Loucy (cell line): ENCODE measurements around the gene TSSK6.

ENCODE experiments used
- H2AFZ ChIP-seq: fragments of 200-600 bp; sonication (generic); 2 replicates; pipeline ENCODE4 v1.6.0; 2016; ENCODE audit warnings: antibody characterized with exemption, mild to moderate bottlenecking, low read length, moderate library complexity
- H3F3A ChIP-seq: fragments of 200-600 bp; 2 replicates; pipeline ENCODE4 v1.6.0; 2016; ENCODE audit warnings: antibody characterized with exemption, low read depth, mild to moderate bottlenecking
- H3K27me3 ChIP-seq: fragments of 200-600 bp; sonication (generic); 2 replicates; pipeline ENCODE4 v1.6.1; 2014; ENCODE audit warnings: low read length, mild to moderate bottlenecking; ENCODE audit not compliant: insufficient read depth, poor library complexity, severe bottlenecking
- H3K36me3 ChIP-seq: fragments of 200-600 bp; sonication (generic); 2 replicates; pipeline ENCODE4 v1.6.1; 2016; ENCODE audit warnings: low read length; ENCODE audit not compliant: insufficient read depth
- H3K4me1 ChIP-seq: fragments of 200-600 bp; sonication (generic); 2 replicates; pipeline ENCODE4 v1.5.1; 2014; ENCODE audit warnings: low read length, mild to moderate bottlenecking; ENCODE audit not compliant: insufficient read depth, poor library complexity, severe bottlenecking
- H3K4me2 ChIP-seq: fragments of 200-600 bp; sonication (generic); 2 replicates; pipeline ENCODE4 v1.6.0; 2014; ENCODE audit warnings: antibody characterized with exemption, low read length, low read depth, mild to moderate bottlenecking; ENCODE audit not compliant: poor library complexity, severe bottlenecking
- H3K4me3 ChIP-seq: fragments of 200-600 bp; sonication (generic); 2 replicates; pipeline ENCODE4 v1.5.1; 2014; ENCODE audit warnings: low read length, mild to moderate bottlenecking, mixed read lengths; ENCODE audit not compliant: poor library complexity, severe bottlenecking
- H3K79me2 ChIP-seq: fragments of 200-600 bp; sonication (generic); 2 replicates; pipeline ENCODE4 v1.6.1; 2014; ENCODE audit warnings: low read length; ENCODE audit not compliant: insufficient read depth
- H3K9ac ChIP-seq: fragments of 200-600 bp; sonication (generic); 2 replicates; pipeline ENCODE4 v1.6.0; 2014; ENCODE audit warnings: mild to moderate bottlenecking, low read depth, low read length, moderate library complexity; ENCODE audit not compliant: poor library complexity, severe bottlenecking
- H3K9me2 ChIP-seq: fragments of 200-600 bp; sonication (generic); replicated peaks from 2 replicates; pipeline ENCODE4 v1.6.1; 2016; ENCODE audit warnings: low read depth, low read length, mixed read lengths
- H3K9me3 ChIP-seq: fragments of 200-600 bp; sonication (generic); 2 replicates; pipeline ENCODE4 v1.6.1; 2014; ENCODE audit warnings: mild to moderate bottlenecking, antibody characterized with exemption, low read length, low read depth; ENCODE audit not compliant: insufficient read depth
- H4K20me1 ChIP-seq: fragments of 200-600 bp; sonication (generic); 2 replicates; pipeline ENCODE4 v1.6.0; 2014; ENCODE audit warnings: antibody characterized with exemption, low read length, mild to moderate bottlenecking; ENCODE audit not compliant: insufficient read depth, poor library complexity, severe bottlenecking
- EZH2phosphoT487 ChIP-seq: fragments of 200-600 bp; IDR thresholded peaks from 2 replicates; pipeline ENCODE4 v1.6.1; 2018; ENCODE audit warnings: antibody characterized with exemption, mild to moderate bottlenecking, moderate library complexity, borderline replicate concordance
- TF ChIP-seq, protein P1 (sequence below): fragments of 200-600 bp; sonication (generic); conservative IDR thresholded peaks from 2 replicates; pipeline ENCODE4 v1.5.1; 2014; ENCODE audit warnings: mild to moderate bottlenecking, antibody characterized with exemption, low read length

TSSK6 gene

GRCh38 chr19:19501798-19502197 is 13.6 kb downstream of the TSSK6 start:
- no peaks in the 10 kb centered on the region for H3K27me3 ChIP-seq
- no peak overlapping the region for H3K9ac ChIP-seq
- H3K4me2 ChIP-seq: no peak overlapping the region
- TF ChIP-seq, protein P1, sequence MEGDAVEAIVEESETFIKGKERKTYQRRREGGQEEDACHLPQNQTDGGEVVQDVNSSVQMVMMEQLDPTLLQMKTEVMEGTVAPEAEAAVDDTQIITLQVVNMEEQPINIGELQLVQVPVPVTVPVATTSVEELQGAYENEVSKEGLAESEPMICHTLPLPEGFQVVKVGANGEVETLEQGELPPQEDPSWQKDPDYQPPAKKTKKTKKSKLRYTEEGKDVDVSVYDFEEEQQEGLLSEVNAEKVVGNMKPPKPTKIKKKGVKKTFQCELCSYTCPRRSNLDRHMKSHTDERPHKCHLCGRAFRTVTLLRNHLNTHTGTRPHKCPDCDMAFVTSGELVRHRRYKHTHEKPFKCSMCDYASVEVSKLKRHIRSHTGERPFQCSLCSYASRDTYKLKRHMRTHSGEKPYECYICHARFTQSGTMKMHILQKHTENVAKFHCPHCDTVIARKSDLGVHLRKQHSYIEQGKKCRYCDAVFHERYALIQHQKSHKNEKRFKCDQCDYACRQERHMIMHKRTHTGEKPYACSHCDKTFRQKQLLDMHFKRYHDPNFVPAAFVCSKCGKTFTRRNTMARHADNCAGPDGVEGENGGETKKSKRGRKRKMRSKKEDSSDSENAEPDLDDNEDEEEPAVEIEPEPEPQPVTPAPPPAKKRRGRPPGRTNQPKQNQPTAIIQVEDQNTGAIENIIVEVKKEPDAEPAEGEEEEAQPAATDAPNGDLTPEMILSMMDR: no peak
- no peak for TF ChIP-seq EZH2phosphoT487
- no peaks in the 10 kb centered on the region for H3K9me2 ChIP-seq
- peaks cover 95% of the 10 kb centered on the region; the same call in 1 of the 2 replicates for H3K36me3 ChIP-seq
- no peaks in the 10 kb centered on the region for H3F3A ChIP-seq
- H4K20me1 ChIP-seq: peaks cover 4% of the 10 kb centered on the region
- H3K79me2 ChIP-seq: no peaks in the 10 kb centered on the region
- H3K9me3 ChIP-seq: no peaks in the 10 kb centered on the region
- H3K4me3 ChIP-seq: no peak overlapping the region
- no peaks in the 10 kb centered on the region for H3K4me1 ChIP-seq
- no peak overlapping the region for H2AFZ ChIP-seq

- no peaks in the 10 kb centered on the region for H3K4me1 ChIP-seq
- H3K9ac ChIP-seq: no peak overlapping the region
- H4K20me1 ChIP-seq: peaks cover 4% of the 10 kb centered on the region
- H3K79me2 ChIP-seq: no peaks in the 10 kb centered on the region
- TF ChIP-seq, protein P1: no peak
- TF ChIP-seq EZH2phosphoT487: no peak
- no peak overlapping the region for H2AFZ ChIP-seq
- no peaks in the 10 kb centered on the region for H3K9me3 ChIP-seq
- H3K36me3 ChIP-seq: peaks cover 95% of the 10 kb centered on the region; the same call in 1 of the 2 replicates
- H3K27me3 ChIP-seq: no peaks in the 10 kb centered on the region
- H3K9me2 ChIP-seq: no peaks in the 10 kb centered on the region
- H3F3A ChIP-seq: no peaks in the 10 kb centered on the region
- H3K4me2 ChIP-seq: no peak overlapping the region
- no peak overlapping the region for H3K4me3 ChIP-seq
Measured at GRCh38 chr19:19500975-19501644, 14.2 kb downstream of the TSSK6 start.

GRCh38 chr19:19499272-19499995 is 15.9 kb downstream of the TSSK6 start:
- Histone ChIP-seq H3K27me3 (no peaks in the 10 kb centered on the region), H3K9me2 (no peaks in the 10 kb centered on the region), H3K4me2 (no peak overlapping the region), H4K20me1 (peaks cover 4% of the 10 kb centered on the region), H3K9me3 (no peaks in the 10 kb centered on the region), H2AFZ (no peak overlapping the region), H3K79me2 (no peaks in the 10 kb centered on the region), H3F3A (no peaks in the 10 kb centered on the region), H3K4me1 (no peaks in the 10 kb centered on the region), H3K36me3 (peaks cover 92% of the 10 kb centered on the region; the same call in 1 of the 2 replicates), H3K4me3 (no peak overlapping the region), H3K9ac (no peak overlapping the region)
- TF ChIP-seq, protein P1: no peak
- TF ChIP-seq EZH2phosphoT487: no peak
